Measurements from ENCODE around the gene ANGEL1. TPM values are rescaled to one million over a fixed set of nuclear protein-coding genes. Genes with fewer than 3 reads are reported as not detected.

ANGEL1 gene
- 8.8 and 9.6 TPM in 2 replicates for polyA plus RNA-seq (2014; cell fraction: cytosol; rRNA removed)
- 12.2 and 18.5 TPM in 2 replicates for polyA plus RNA-seq (2014; cell fraction: nucleus; rRNA removed)

- DNase-seq (ENCODE audit: low spot score), result peak; percentile 87
Measured at GRCh38 chr14:76812422-76813383, at the start of gene ANGEL1. ANGEL1 (minus strand) TSS chr14:76812882; CDS start chr14:76812827, 55 bp downstream.

GRCh38 chr14:76861574-76862255 lies 49.0 kb upstream of the ANGEL1 start:
- DNase-seq (ENCODE audit: low spot score), result no peak

GRCh38 chr14:76856769-76857168 lies 44.1 kb upstream of the ANGEL1 start:
- DNase-seq (ENCODE audit: low spot score), result no peak

- DNase-seq (ENCODE audit: low spot score), result no peak
Measured at GRCh38 chr14:76855066-76855465, 42.4 kb upstream of the ANGEL1 start.

GRCh38 chr14:76848879-76849278 lies 36.2 kb upstream of the ANGEL1 start:
- DNase-seq (ENCODE audit: low spot score), result no peak

- no peak for DNase-seq (ENCODE audit: low spot score)
Measured at GRCh38 chr14:76846331-76847047, 33.8 kb upstream of the ANGEL1 start.

GRCh38 chr14:76844223-76844622 lies 31.5 kb upstream of the ANGEL1 start:
- peak; percentile 29 for DNase-seq (ENCODE audit: low spot score)

GRCh38 chr14:76842414-76842813 lies 29.7 kb upstream of the ANGEL1 start:
- DNase-seq (ENCODE audit: low spot score), result no peak

GRCh38 chr14:76837524-76837923 lies 24.8 kb upstream of the ANGEL1 start:
- no peak for DNase-seq (ENCODE audit: low spot score)

GRCh38 chr14:76836029-76836630 lies 23.4 kb upstream of the ANGEL1 start:
- no peak for DNase-seq (ENCODE audit: low spot score)

GRCh38 chr14:76834241-76834661 lies 21.6 kb upstream of the ANGEL1 start:
- DNase-seq (ENCODE audit: low spot score), result no peak

GRCh38 chr14:76833011-76833410 lies 20.3 kb upstream of the ANGEL1 start:
- no peak for DNase-seq (ENCODE audit: low spot score)

- DNase-seq (ENCODE audit: low spot score), result no peak
Measured at GRCh38 chr14:76832503-76832988, 19.9 kb upstream of the ANGEL1 start.

- no peak for DNase-seq (ENCODE audit: low spot score)
Measured at GRCh38 chr14:76830556-76830955, 17.9 kb upstream of the ANGEL1 start.

- no peak for DNase-seq (ENCODE audit: low spot score)
Measured at GRCh38 chr14:76829650-76830421, 17.2 kb upstream of the ANGEL1 start.

GRCh38 chr14:76829013-76829365 lies 16.3 kb upstream of the ANGEL1 start:
- no peak for DNase-seq (ENCODE audit: low spot score)

GRCh38 chr14:76828339-76829012 lies 15.8 kb upstream of the ANGEL1 start:
- no peak for DNase-seq (ENCODE audit: low spot score)

- no peak for DNase-seq (ENCODE audit: low spot score)
Measured at GRCh38 chr14:76827696-76828296, 15.1 kb upstream of the ANGEL1 start.

- DNase-seq (ENCODE audit: low spot score), result no peak
Measured at GRCh38 chr14:76826122-76826521, 13.4 kb upstream of the ANGEL1 start, which contains the start of gene LRRC74A. LRRC74A (plus strand) TSS chr14:76826408; CDS start chr14:76826698, 290 bp downstream.

Data from SK-N-DZ (cell line).